Measurements from ENCODE around the gene TAF4.

DNA sequence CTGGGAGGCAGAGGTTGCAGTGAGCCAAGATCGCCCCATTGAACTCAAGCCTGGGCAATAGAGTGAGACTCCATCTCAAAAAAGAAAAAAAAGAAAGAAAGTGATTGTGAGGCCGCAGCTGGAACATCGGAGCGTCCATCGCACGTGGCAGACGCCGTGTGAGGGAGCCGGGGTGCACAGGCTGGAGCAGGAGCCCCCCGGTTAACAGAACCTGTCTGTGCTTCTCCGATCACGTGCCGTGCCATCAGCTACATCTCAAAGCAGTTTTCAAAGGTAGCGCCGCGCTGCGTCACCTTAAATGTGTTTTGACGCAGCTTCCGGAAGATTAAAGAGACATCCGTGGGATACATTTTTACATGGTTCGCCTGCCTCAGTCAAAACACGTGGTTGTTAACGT lies 138.9 kb downstream of the TAF4 start:
- TF ChIP-seq, protein P1, sequence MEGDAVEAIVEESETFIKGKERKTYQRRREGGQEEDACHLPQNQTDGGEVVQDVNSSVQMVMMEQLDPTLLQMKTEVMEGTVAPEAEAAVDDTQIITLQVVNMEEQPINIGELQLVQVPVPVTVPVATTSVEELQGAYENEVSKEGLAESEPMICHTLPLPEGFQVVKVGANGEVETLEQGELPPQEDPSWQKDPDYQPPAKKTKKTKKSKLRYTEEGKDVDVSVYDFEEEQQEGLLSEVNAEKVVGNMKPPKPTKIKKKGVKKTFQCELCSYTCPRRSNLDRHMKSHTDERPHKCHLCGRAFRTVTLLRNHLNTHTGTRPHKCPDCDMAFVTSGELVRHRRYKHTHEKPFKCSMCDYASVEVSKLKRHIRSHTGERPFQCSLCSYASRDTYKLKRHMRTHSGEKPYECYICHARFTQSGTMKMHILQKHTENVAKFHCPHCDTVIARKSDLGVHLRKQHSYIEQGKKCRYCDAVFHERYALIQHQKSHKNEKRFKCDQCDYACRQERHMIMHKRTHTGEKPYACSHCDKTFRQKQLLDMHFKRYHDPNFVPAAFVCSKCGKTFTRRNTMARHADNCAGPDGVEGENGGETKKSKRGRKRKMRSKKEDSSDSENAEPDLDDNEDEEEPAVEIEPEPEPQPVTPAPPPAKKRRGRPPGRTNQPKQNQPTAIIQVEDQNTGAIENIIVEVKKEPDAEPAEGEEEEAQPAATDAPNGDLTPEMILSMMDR (IDR thresholded peaks at IDR 0.05) = no peak
- no peak for TF ChIP-seq POLR2AphosphoS5 (IDR thresholded peaks at IDR 0.05)
